ENCODE measurements around the gene EVC2. TPM values are rescaled to one million over a fixed set of nuclear protein-coding genes. Genes with fewer than 3 reads are reported as not detected.
A peak's percentile ranks its signal among the peaks of the same experiment; 100 is the strongest.

The EVC2 gene
- total RNA-seq, 8 experiments from 2014 or later = 0.16 to 5.1 (median 1.0) TPM

- in situ Hi-C loops (cut with MboI; ENCODE audit: low pct_unique_long_range_greater_than_20kb in 2 of 9, low sequenced_read_pairs in 9 of 9, unreplicated experiment in 9 of 9) = no loop called here
- Histone ChIP-seq H3K4me3 (no peak overlapping the region), H3K4me1 (replicated peaks in 1 of 2) (no peaks in the 10 kb centered on the region), H3K27ac (no peak overlapping the region)
- no peak for ATAC-seq (replicated peaks in 6 of 8)
- WGBS, 10 experiments = 80 to 97% (median 92%) methylated on average over 2 to 7 of the region's 8 CpGs; no CpG with 5 or more reads in 4 of the 10 experiments
Observed at GRCh38 chr4:5676763-5677162, 31.6 kb downstream of the EVC2 start.

- no peak for ATAC-seq (replicated peaks in 6 of 8)
- Histone ChIP-seq H3K4me3 (no peak overlapping the region), H3K27ac (no peak overlapping the region), H3K4me1 (replicated peaks in 1 of 2) (peaks cover 0 to 2% of the 10 kb centered on the region in 2 donors)
- 0 to 89% (median 56%) methylated on average over 1 of the region's 1 CpG; no CpG with 5 or more reads in 2 of the 10 experiments for WGBS, 10 experiments
- in situ Hi-C loops (cut with MboI; ENCODE audit: low pct_unique_long_range_greater_than_20kb in 2 of 9, low sequenced_read_pairs in 9 of 9, unreplicated experiment in 9 of 9) = no loop called here
Observed at GRCh38 chr4:5666741-5667140, 41.6 kb downstream of the EVC2 start.

DNA sequence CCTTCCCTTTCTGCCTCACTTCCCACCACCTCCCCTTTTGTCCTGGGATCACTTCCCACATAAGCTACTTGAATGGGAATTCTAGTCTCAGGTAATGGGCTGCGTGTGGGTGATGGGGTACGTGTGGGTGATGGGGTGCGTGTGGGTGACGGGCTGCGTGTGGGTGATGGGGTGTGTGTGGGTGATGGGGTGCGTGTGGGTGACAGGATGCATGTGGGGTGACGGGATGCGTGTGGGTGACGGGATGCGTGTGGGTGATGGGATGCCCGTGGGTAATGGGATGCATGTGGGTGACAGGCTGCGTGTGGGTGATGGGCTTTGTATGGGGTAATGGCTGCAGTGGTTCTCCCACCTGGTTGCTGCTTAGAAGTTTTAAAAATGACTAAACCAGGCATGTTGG lies 43.6 kb downstream of the EVC2 start:
- ATAC-seq (replicated peaks in 6 of 8) = no peak
- 86 to 93% methylated on average over 4 to 8 of the region's 12 CpGs; no CpG with 5 or more reads in 8 of the 10 experiments for WGBS, 10 experiments
- H3K27ac ChIP-seq = no peak overlapping the region
- no peak overlapping the region for H3K4me3 ChIP-seq
- H3K4me1 ChIP-seq (replicated peaks in 1 of 2) = peaks cover 0 to 5% of the 10 kb centered on the region in 2 donors
- in situ Hi-C loops (cut with MboI; ENCODE audit: low pct_unique_long_range_greater_than_20kb in 2 of 9, low sequenced_read_pairs in 9 of 9, unreplicated experiment in 9 of 9) = no loop called here

- in situ Hi-C loops (cut with MboI; ENCODE audit: low pct_unique_long_range_greater_than_20kb in 2 of 9, low sequenced_read_pairs in 9 of 9, unreplicated experiment in 9 of 9) = no loop called here
Observed at GRCh38 chr4:5662555-5662954, 45.8 kb downstream of the EVC2 start.

GRCh38 chr4:5661237-5661636 lies 47.1 kb downstream of the EVC2 start:
- in situ Hi-C loops (cut with MboI; ENCODE audit: low pct_unique_long_range_greater_than_20kb in 2 of 9, low sequenced_read_pairs in 9 of 9, unreplicated experiment in 9 of 9) = no loop called here
- Histone ChIP-seq H3K27ac (no peak overlapping the region), H3K4me3 (no peak overlapping the region), H3K4me1 (replicated peaks in 1 of 2) (peaks cover 0 to 16% of the 10 kb centered on the region in 2 donors)
- 63 to 94% (median 88%) methylated on average over 2 to 4 of the region's 4 CpGs; no CpG with 5 or more reads in 1 of the 10 experiments for WGBS, 10 experiments
- ATAC-seq (replicated peaks in 6 of 8) = no peak

More at GRCh38 chr4:5662555-5662954, 45.8 kb downstream of the EVC2 start:
- peaks cover 0 to 16% of the 10 kb centered on the region in 2 donors for H3K4me1 ChIP-seq (replicated peaks in 1 of 2)
- no peak for ATAC-seq (replicated peaks in 6 of 8)
- no peak overlapping the region for H3K4me3 ChIP-seq
- WGBS, 10 experiments = 30 to 100% (median 100%) methylated on average over 1 of the region's 1 CpG
- no peak overlapping the region for H3K27ac ChIP-seq

DNA sequence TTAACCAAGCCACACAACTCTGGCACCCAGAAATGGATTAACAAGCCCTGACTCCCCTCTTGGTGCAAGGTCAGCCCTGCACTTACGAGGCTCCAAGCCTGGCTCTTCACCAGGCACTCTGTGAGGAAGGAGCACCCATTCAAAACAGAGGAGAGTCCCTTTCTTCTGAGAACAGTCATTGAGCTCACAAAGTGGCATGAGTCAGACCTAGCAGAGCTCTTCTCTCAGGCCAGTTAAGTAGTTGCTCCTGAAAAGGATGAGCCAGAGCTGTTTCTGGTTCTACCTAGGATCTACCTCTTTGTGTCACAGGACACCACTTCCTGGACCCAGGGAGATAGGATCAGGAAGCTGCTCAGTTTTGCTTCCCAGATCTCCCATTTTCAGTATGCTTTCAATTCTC lies 48.2 kb downstream of the EVC2 start:
- 67 to 100% (median 71%) methylated on average over 1 of the region's 1 CpG; no CpG with 5 or more reads in 6 of the 10 experiments for WGBS, 10 experiments
- no peak for ATAC-seq (replicated peaks in 6 of 8)
- no peak overlapping the region for H3K4me3 ChIP-seq
- peaks cover 0 to 16% of the 10 kb centered on the region in 2 donors for H3K4me1 ChIP-seq (replicated peaks in 1 of 2)
- in situ Hi-C loops (cut with MboI; ENCODE audit: low pct_unique_long_range_greater_than_20kb in 2 of 9, low sequenced_read_pairs in 9 of 9, unreplicated experiment in 9 of 9) = no loop called here
- no peak overlapping the region for H3K27ac ChIP-seq

DNA sequence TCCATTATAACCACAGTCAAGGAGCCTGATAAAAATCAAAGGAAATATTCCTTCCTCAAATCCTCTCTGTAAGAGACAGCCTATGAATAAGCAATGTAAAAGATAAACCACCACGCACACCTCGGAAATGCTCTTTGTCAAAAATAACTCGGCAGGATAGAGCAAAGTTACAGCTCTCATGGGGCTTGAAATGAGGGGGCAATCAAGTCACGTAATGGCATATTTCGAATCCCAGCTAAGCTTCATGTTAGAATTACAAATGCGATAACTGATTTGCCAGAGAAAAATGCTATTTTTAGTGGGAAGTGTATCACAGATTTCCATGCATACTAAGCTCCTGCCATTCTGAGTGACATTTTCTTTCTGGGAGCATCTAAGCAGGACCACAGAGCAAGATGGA lies 49.4 kb downstream of the EVC2 start:
- no peak overlapping the region for H3K4me3 ChIP-seq
- no peak overlapping the region for H3K27ac ChIP-seq

GRCh38 chr4:5656415-5656814 lies 51.9 kb downstream of the EVC2 start:
- no peak overlapping the region for H3K27ac ChIP-seq
- peaks cover 0 to 13% of the 10 kb centered on the region in 2 donors for H3K4me1 ChIP-seq (replicated peaks in 1 of 2)
- no peak overlapping the region for H3K4me3 ChIP-seq
- 85 to 100% (median 95%) methylated on average over 1 to 4 of the region's 4 CpGs; no CpG with 5 or more reads in 4 of the 10 experiments for WGBS, 10 experiments
- in situ Hi-C loops (cut with MboI; ENCODE audit: low pct_unique_long_range_greater_than_20kb in 2 of 9, low sequenced_read_pairs in 9 of 9, unreplicated experiment in 9 of 9) = no loop called here
- ATAC-seq (replicated peaks in 6 of 8) = no peak

More for the DNA sequence above, 49.4 kb downstream of the EVC2 start:
- WGBS, 10 experiments = 77 to 100% (median 88%) methylated on average over 1 to 6 of the region's 6 CpGs; no CpG with 5 or more reads in 1 of the 10 experiments
- in situ Hi-C loops (cut with MboI; ENCODE audit: low pct_unique_long_range_greater_than_20kb in 2 of 9, low sequenced_read_pairs in 9 of 9, unreplicated experiment in 9 of 9) = no loop called here
- H3K4me1 ChIP-seq (replicated peaks in 1 of 2) = peaks cover 0 to 16% of the 10 kb centered on the region in 2 donors
- ATAC-seq (replicated peaks in 6 of 8) = peak in 2 of 8 experiments; percentile 21 to 71

DNA sequence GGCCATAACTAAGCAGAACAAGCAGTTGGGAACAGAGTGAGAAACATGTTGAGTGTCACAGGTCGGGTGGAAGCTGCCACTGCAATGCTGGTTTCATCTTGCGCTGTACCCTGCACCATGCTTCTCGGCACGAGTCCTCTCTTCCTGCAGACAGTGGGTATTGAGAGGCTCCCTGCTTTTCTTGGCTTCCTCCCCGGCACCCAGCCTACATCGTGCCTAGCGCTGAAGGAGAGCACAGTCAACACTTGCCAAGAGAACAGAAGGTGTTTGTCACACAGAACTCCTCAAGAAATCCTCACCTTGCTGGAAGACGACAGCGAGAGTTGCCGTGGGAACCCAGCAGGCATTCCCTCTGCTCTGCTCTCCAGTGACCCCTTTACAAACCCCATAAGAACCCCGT lies 53.6 kb downstream of the EVC2 start:
- ATAC-seq (replicated peaks in 6 of 8) = no peak
- in situ Hi-C loops (cut with MboI; ENCODE audit: low pct_unique_long_range_greater_than_20kb in 2 of 9, low sequenced_read_pairs in 9 of 9, unreplicated experiment in 9 of 9) = no loop called here
- no peak overlapping the region for H3K4me3 ChIP-seq
- 61 to 93% (median 78%) methylated on average over 1 to 6 of the region's 11 CpGs; no CpG with 5 or more reads in 4 of the 10 experiments for WGBS, 10 experiments
- H3K27ac ChIP-seq = no peak overlapping the region
- peaks cover 0 to 11% of the 10 kb centered on the region in 2 donors for H3K4me1 ChIP-seq (replicated peaks in 1 of 2)

GRCh38 chr4:5651089-5651488 lies 57.3 kb downstream of the EVC2 start:
- Histone ChIP-seq H3K4me3 (no peak overlapping the region), H3K27ac (no peak overlapping the region), H3K4me1 (replicated peaks in 1 of 2) (peaks cover 0 to 10% of the 10 kb centered on the region in 2 donors)
- 86 to 100% (median 94%) methylated on average over 1 to 6 of the region's 6 CpGs for WGBS, 10 experiments
- ATAC-seq (replicated peaks in 6 of 8) = no peak
- in situ Hi-C loops (cut with MboI; ENCODE audit: low pct_unique_long_range_greater_than_20kb in 2 of 9, low sequenced_read_pairs in 9 of 9, unreplicated experiment in 9 of 9) = no loop called here

GRCh38 chr4:5650040-5650439 lies 58.3 kb downstream of the EVC2 start:
- in situ Hi-C loops (cut with MboI; ENCODE audit: low pct_unique_long_range_greater_than_20kb in 2 of 9, low sequenced_read_pairs in 9 of 9, unreplicated experiment in 9 of 9) = no loop called here
- WGBS, 10 experiments = 63 to 100% (median 100%) methylated on average over 1 to 3 of the region's 3 CpGs
- Histone ChIP-seq H3K4me3 (no peak overlapping the region), H3K4me1 (replicated peaks in 1 of 2) (peaks cover 0 to 10% of the 10 kb centered on the region in 2 donors), H3K27ac (no peak overlapping the region)
- ATAC-seq (replicated peaks in 6 of 8) = peak in 2 of 8 experiments; percentile 66 to 80

- peaks cover 0 to 10% of the 10 kb centered on the region in 2 donors for H3K4me1 ChIP-seq (replicated peaks in 1 of 2)
- H3K4me3 ChIP-seq = no peak overlapping the region
- WGBS, 10 experiments = 49 to 100% (median 80%) methylated on average over 1 to 7 of the region's 7 CpGs
- in situ Hi-C loops (cut with MboI; ENCODE audit: low pct_unique_long_range_greater_than_20kb in 2 of 9, low sequenced_read_pairs in 9 of 9, unreplicated experiment in 9 of 9) = no loop called here
- no peak for ATAC-seq (replicated peaks in 6 of 8)
- no peak overlapping the region for H3K27ac ChIP-seq
Observed at GRCh38 chr4:5647351-5647750, 61.0 kb downstream of the EVC2 start.

- Histone ChIP-seq H3K4me1 (replicated peaks in 1 of 2) (peaks cover 4% of the 10 kb centered on the region in 2 donors), H3K27ac (no peak overlapping the region), H3K4me3 (no peak overlapping the region)
- in situ Hi-C loops (cut with MboI; ENCODE audit: low pct_unique_long_range_greater_than_20kb in 2 of 9, low sequenced_read_pairs in 9 of 9, unreplicated experiment in 9 of 9) = no loop called here
- ATAC-seq (replicated peaks in 6 of 8) = no peak
- WGBS, 10 experiments = 0 to 100% (median 78%) methylated on average over 1 to 3 of the region's 3 CpGs; no CpG with 5 or more reads in 2 of the 10 experiments
Observed at GRCh38 chr4:5640096-5640495, 68.3 kb downstream of the EVC2 start.

DNA sequence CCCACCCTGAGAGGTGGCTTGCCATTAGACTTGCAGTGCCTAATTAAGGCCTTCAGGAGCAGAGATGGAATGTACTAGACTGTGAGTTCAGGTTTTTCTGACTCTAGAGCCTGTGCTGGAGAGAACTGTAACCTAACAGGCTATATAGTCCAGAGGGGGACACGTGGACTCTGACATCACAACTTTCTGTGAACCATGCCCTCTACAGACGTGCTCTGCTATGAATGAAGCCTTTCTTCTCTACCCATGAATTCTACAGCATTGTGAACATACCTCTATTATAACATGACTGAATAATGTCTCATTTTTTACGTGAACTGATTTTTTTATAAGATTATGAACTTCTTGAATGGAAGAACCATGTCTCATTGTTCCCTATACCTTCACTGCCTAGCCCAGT lies 68.8 kb downstream of the EVC2 start:
- Histone ChIP-seq H3K27ac (no peak overlapping the region), H3K4me3 (no peak overlapping the region), H3K4me1 (replicated peaks in 1 of 2) (peaks cover 4% of the 10 kb centered on the region in 2 donors)
- ATAC-seq (replicated peaks in 6 of 8) = no peak
- WGBS, 10 experiments = 87 to 100% (median 97%) methylated on average over 1 to 3 of the region's 3 CpGs; no CpG with 5 or more reads in 4 of the 10 experiments
- in situ Hi-C loops (cut with MboI; ENCODE audit: low pct_unique_long_range_greater_than_20kb in 2 of 9, low sequenced_read_pairs in 9 of 9, unreplicated experiment in 9 of 9) = no loop called here
